T-helper 2 cell treated with Interferon-gamma antibody and Interleukin-4, amounts not matched to agents 100 ng/mL and 5 ng/mL, for 36 hours (primary cell): ENCODE results near the gene ZCCHC17. TPM values are rescaled to one million over a fixed set of nuclear protein-coding genes. Genes with fewer than 3 reads are reported as not detected.

Experiments used
- total RNA-seq: library from RNA; stranded (reverse); gene quantifications from 2 replicates; pipeline ENCODE4 v1.2.3, GENCODE V29; 2022

ZCCHC17 gene
- total RNA-seq, 1 donor from 2014 or later, result 21.8 TPM

Other genes with a start within 250 kb of the ZCCHC17 start
- 110 and 117 TPM in 2 replicates for gene PUM1, start 231.3 kb upstream of the ZCCHC17 start, total RNA-seq
- gene NKAIN1, start 57.1 kb upstream of the ZCCHC17 start, total RNA-seq, result not detected in 2 replicates
- 107 and 110 TPM in 2 replicates for gene SNRNP40, start 244 bp upstream of the ZCCHC17 start, total RNA-seq
- not detected in 2 replicates for gene FABP3, start 76.0 kb downstream of the ZCCHC17 start, total RNA-seq
- gene SERINC2, start 116.2 kb downstream of the ZCCHC17 start, total RNA-seq, result 0.23 TPM in 1 of 2 replicates, not detected in the other